ENCODE data around the gene IL1RN. TPM values are rescaled to one million over a fixed set of nuclear protein-coding genes. Genes with fewer than 3 reads are reported as not detected.

IL1RN gene
- total RNA-seq, 1 donor, result not detected

- Histone ChIP-seq H3K79me2 (ENCODE audit: insufficient read depth, low read length) (no peaks in the 10 kb centered on the region), H3K4me3 (ENCODE audit: insufficient read depth, low read length) (no peak overlapping the region), H3K9me3 (ENCODE audit: low read depth, low read length) (no peaks in the 10 kb centered on the region), H3K4me2 (ENCODE audit: insufficient read depth, low read length) (no peak overlapping the region), H2AFZ (ENCODE audit: low read length) (no peak overlapping the region), H3K27me3 (ENCODE audit: insufficient read depth, low read length) (no peaks in the 10 kb centered on the region), H4K20me1 (ENCODE audit: insufficient read depth, low read length) (no peaks in the 10 kb centered on the region), H3K36me3 (ENCODE audit: insufficient read depth, low read length) (no peaks in the 10 kb centered on the region), H3K27ac (ENCODE audit: low read depth, low read length) (no peak overlapping the region), H3K4me1 (ENCODE audit: insufficient read depth, low read length) (no peaks in the 10 kb centered on the region)
- DNase-seq (ENCODE audit: insufficient read length, low spot score, missing footprints), result no peak
- no peak for TF ChIP-seq CTCF (IDR thresholded peaks at IDR 0.05; ENCODE audit: extremely low read depth, low read depth, low read length)
These were observed 39.9 kb downstream of the IL1RN start for GRCh38 chr2:113167115-113167932.

- no peak overlapping the region for H3K27ac ChIP-seq (ENCODE audit: low read depth, low read length)
- H3K9me3 ChIP-seq (ENCODE audit: low read depth, low read length), result no peaks in the 10 kb centered on the region
- no peak overlapping the region for H2AFZ ChIP-seq (ENCODE audit: low read length)
- DNase-seq (ENCODE audit: insufficient read length, low spot score, missing footprints), result no peak
- no peaks in the 10 kb centered on the region for H3K79me2 ChIP-seq (ENCODE audit: insufficient read depth, low read length)
- no peaks in the 10 kb centered on the region for H3K27me3 ChIP-seq (ENCODE audit: insufficient read depth, low read length)
- no peaks in the 10 kb centered on the region for H3K4me1 ChIP-seq (ENCODE audit: insufficient read depth, low read length)
- H3K4me2 ChIP-seq (ENCODE audit: insufficient read depth, low read length), result no peak overlapping the region
- H4K20me1 ChIP-seq (ENCODE audit: insufficient read depth, low read length), result no peaks in the 10 kb centered on the region
- no peaks in the 10 kb centered on the region for H3K36me3 ChIP-seq (ENCODE audit: insufficient read depth, low read length)
- TF ChIP-seq CTCF (IDR thresholded peaks at IDR 0.05; ENCODE audit: extremely low read depth, low read depth, low read length), result no peak
- no peak overlapping the region for H3K4me3 ChIP-seq (ENCODE audit: insufficient read depth, low read length)
These were observed 40.6 kb downstream of the IL1RN start for GRCh38 chr2:113167962-113168340.

- Histone ChIP-seq H3K36me3 (ENCODE audit: insufficient read depth, low read length) (no peaks in the 10 kb centered on the region), H3K4me2 (ENCODE audit: insufficient read depth, low read length) (no peak overlapping the region), H3K4me1 (ENCODE audit: insufficient read depth, low read length) (no peaks in the 10 kb centered on the region), H3K9me3 (ENCODE audit: low read depth, low read length) (no peaks in the 10 kb centered on the region), H3K4me3 (ENCODE audit: insufficient read depth, low read length) (no peak overlapping the region), H3K79me2 (ENCODE audit: insufficient read depth, low read length) (no peaks in the 10 kb centered on the region), H4K20me1 (ENCODE audit: insufficient read depth, low read length) (no peaks in the 10 kb centered on the region), H2AFZ (ENCODE audit: low read length) (no peak overlapping the region), H3K27me3 (ENCODE audit: insufficient read depth, low read length) (no peaks in the 10 kb centered on the region), H3K27ac (ENCODE audit: low read depth, low read length) (no peak overlapping the region)
- no peak for TF ChIP-seq CTCF (IDR thresholded peaks at IDR 0.05; ENCODE audit: extremely low read depth, low read depth, low read length)
- DNase-seq (ENCODE audit: insufficient read length, low spot score, missing footprints), result no peak
These were observed 41.7 kb downstream of the IL1RN start for GRCh38 chr2:113169002-113169530.

- no peak for DNase-seq (ENCODE audit: insufficient read length, low spot score, missing footprints)
- Histone ChIP-seq H3K36me3 (ENCODE audit: insufficient read depth, low read length) (no peaks in the 10 kb centered on the region), H2AFZ (ENCODE audit: low read length) (no peak overlapping the region), H3K27me3 (ENCODE audit: insufficient read depth, low read length) (no peaks in the 10 kb centered on the region), H3K4me1 (ENCODE audit: insufficient read depth, low read length) (no peaks in the 10 kb centered on the region), H4K20me1 (ENCODE audit: insufficient read depth, low read length) (no peaks in the 10 kb centered on the region), H3K27ac (ENCODE audit: low read depth, low read length) (no peak overlapping the region), H3K9me3 (ENCODE audit: low read depth, low read length) (no peaks in the 10 kb centered on the region), H3K4me2 (ENCODE audit: insufficient read depth, low read length) (no peak overlapping the region), H3K79me2 (ENCODE audit: insufficient read depth, low read length) (no peaks in the 10 kb centered on the region), H3K4me3 (ENCODE audit: insufficient read depth, low read length) (no peak overlapping the region)
- TF ChIP-seq CTCF (IDR thresholded peaks at IDR 0.05; ENCODE audit: extremely low read depth, low read depth, low read length), result no peak
These were observed 42.2 kb downstream of the IL1RN start for GRCh38 chr2:113169586-113169985.
